Activated B cell treated with CpG ODN at 0.5 μM for 24 hours (primary cell): ENCODE results near the gene PCDHGC3. TPM values are rescaled to one million over a fixed set of nuclear protein-coding genes. Genes with fewer than 3 reads are reported as not detected.

ENCODE experiments used
- ATAC-seq: fragments of 200-7000 bp; cut with Tn5 transposase; one replicate; pipeline ENCODE4 v1.10.0; 2021; ENCODE audit warnings: low read depth, mild to moderate bottlenecking, moderate library complexity
- CTCF ChIA-PET: fragments of 350-600 bp; sonication (Branson Sonifier 250); formaldehyde crosslinking; loops from one replicate; lab custom pipeline; 2021; ENCODE audit warnings: antibody characterized with exemption; lab: Charles Lee
- POLR2A ChIA-PET: fragments of 350-600 bp; sonication (Branson Sonifier 250); formaldehyde crosslinking; loops from one replicate; lab custom pipeline; 2021; ENCODE audit warnings: antibody characterized with exemption; lab: Charles Lee
- DNase-seq: peaks from one replicate; pipeline ENCODE4 v3.0.0; 2022
- H3K27ac Mint-ChIP-seq: one replicate; pipeline ENCODE4 v1.8.0; 2020; ENCODE audit warnings: mixed read lengths
- H3K27me3 Mint-ChIP-seq: one replicate; pipeline ENCODE4 v1.8.0; 2021; ENCODE audit warnings: mixed read lengths
- H3K36me3 Mint-ChIP-seq: one replicate; pipeline ENCODE4 v1.8.0; 2021; ENCODE audit warnings: low read depth, mixed read lengths
- H3K4me1 Mint-ChIP-seq: one replicate; pipeline ENCODE4 v1.8.0; 2021; ENCODE audit warnings: mixed read lengths
- H3K4me3 Mint-ChIP-seq: one replicate; pipeline ENCODE4 v1.8.0; 2020; ENCODE audit warnings: mild to moderate bottlenecking, mixed read lengths
- H3K9me3 Mint-ChIP-seq: one replicate; pipeline ENCODE4 v1.8.0; 2020; ENCODE audit warnings: mixed read lengths
- intact Hi-C: fragments of 100-400 bp; cut with micrococcal nuclease; formaldehyde crosslinking; loops from one replicate; pipeline ENCODE4 v1.15.1; 2024
- total RNA-seq: library from RNA; stranded (reverse); gene quantifications from 2 replicates; pipeline ENCODE4 v1.2.3, GENCODE V29; 2022
- TF ChIP-seq, protein P1 (sequence below): fragments of 200-600 bp; IDR thresholded peaks from one replicate; pipeline ENCODE4 v1.8.0; 2022; ENCODE audit warnings: antibody characterized with exemption, mild to moderate bottlenecking

The PCDHGC3 gene
- total RNA-seq, 1 donor from 2014 or later = 3.3 TPM

DNA sequence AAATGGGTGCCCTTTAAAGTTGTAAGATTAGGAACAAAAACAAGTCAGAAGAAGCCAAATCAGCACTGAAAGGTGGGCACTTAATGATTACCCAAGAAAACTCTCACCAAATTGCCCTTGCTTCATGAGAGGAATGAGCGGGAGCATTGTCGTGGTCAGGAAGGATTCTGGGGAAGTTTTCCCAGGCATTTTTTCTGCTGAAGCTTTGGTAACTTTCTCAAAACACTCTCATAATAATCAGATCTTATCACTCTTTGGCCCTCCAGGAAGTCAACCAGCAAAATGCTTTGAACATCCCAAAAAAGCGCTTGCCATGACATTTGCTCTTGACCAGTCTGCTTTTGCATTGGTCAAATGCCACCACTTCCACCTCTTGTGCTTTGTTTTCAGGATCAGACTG lies 10.4 kb upstream of the PCDHGC3 start:
- Mint-ChIP-seq H3K36me3 (no peaks in the 10 kb centered on the region), H3K27ac (no peak overlapping the region), H3K9me3 (peaks cover 2% of the 10 kb centered on the region), H3K27me3 (peaks cover 3% of the 10 kb centered on the region), H3K4me3 (no peak overlapping the region), H3K4me1 (no peaks in the 10 kb centered on the region)
- CTCF ChIA-PET = interaction anchor here (0.9 to 1.1 kb wide), 2 partner anchors 10 to 13 kb away, joined by 4 read pairs; partner anchors contain the start of gene PCDHGC3
- TF ChIP-seq, protein P1, sequence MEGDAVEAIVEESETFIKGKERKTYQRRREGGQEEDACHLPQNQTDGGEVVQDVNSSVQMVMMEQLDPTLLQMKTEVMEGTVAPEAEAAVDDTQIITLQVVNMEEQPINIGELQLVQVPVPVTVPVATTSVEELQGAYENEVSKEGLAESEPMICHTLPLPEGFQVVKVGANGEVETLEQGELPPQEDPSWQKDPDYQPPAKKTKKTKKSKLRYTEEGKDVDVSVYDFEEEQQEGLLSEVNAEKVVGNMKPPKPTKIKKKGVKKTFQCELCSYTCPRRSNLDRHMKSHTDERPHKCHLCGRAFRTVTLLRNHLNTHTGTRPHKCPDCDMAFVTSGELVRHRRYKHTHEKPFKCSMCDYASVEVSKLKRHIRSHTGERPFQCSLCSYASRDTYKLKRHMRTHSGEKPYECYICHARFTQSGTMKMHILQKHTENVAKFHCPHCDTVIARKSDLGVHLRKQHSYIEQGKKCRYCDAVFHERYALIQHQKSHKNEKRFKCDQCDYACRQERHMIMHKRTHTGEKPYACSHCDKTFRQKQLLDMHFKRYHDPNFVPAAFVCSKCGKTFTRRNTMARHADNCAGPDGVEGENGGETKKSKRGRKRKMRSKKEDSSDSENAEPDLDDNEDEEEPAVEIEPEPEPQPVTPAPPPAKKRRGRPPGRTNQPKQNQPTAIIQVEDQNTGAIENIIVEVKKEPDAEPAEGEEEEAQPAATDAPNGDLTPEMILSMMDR = no peak
- intact Hi-C loops = no loop called here
- POLR2A ChIA-PET = no interaction called here
- DNase-seq (no peak), ATAC-seq (no peak)

DNA sequence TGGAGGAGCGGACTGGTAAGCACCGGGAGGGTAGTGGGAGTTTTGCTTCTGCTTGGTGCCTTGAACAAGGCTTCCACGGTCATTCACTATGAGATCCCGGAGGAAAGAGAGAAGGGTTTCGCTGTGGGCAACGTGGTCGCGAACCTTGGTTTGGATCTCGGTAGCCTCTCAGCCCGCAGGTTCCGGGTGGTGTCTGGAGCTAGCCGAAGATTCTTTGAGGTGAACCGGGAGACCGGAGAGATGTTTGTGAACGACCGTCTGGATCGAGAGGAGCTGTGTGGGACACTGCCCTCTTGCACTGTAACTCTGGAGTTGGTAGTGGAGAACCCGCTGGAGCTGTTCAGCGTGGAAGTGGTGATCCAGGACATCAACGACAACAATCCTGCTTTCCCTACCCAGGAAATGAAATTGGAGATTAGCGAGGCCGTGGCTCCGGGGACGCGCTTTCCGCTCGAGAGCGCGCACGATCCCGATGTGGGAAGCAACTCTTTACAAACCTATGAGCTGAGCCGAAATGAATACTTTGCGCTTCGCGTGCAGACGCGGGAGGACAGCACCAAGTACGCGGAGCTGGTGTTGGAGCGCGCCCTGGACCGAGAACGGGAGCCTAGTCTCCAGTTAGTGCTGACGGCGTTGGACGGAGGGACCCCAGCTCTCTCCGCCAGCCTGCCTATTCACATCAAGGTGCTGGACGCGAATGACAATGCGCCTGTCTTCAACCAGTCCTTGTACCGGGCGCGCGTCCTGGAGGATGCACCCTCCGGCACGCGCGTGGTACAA lies 556 bp downstream of the PCDHGC3 start:
- Mint-ChIP-seq H3K4me3 (peak overlapping the region; percentile 93), H3K27me3 (peaks cover 37% of the 10 kb centered on the region), H3K9me3 (no peaks in the 10 kb centered on the region), H3K27ac (peak overlapping the region; percentile 32), H3K4me1 (peaks cover 28% of the 10 kb centered on the region), H3K36me3 (peaks cover 2% of the 10 kb centered on the region)
- POLR2A ChIA-PET = interaction anchor here (1.1 to 1.2 kb wide), 3 partner anchors 47 to 87 kb away, joined by 3 to 5 read pairs (median 4); no protein-coding TSS in a partner anchor
- TF ChIP-seq, protein P1 = no peak
- peak; percentile 15 for ATAC-seq
- CTCF ChIA-PET = interaction anchor here (0.7 to 4.6 kb wide), 13 partner anchors 10 to 88 kb away, joined by 3 to 59 read pairs (median 5); partner anchors contain the start of genes PCDHGA10, PCDHGA12 and PCDHGB6
- intact Hi-C loops = loop anchor here (1.0 to 2.0 kb wide), 4 partner anchors 8 to 46 kb away; partner anchors contain the start of gene PCDHGA12
- no peak for DNase-seq

DNA sequence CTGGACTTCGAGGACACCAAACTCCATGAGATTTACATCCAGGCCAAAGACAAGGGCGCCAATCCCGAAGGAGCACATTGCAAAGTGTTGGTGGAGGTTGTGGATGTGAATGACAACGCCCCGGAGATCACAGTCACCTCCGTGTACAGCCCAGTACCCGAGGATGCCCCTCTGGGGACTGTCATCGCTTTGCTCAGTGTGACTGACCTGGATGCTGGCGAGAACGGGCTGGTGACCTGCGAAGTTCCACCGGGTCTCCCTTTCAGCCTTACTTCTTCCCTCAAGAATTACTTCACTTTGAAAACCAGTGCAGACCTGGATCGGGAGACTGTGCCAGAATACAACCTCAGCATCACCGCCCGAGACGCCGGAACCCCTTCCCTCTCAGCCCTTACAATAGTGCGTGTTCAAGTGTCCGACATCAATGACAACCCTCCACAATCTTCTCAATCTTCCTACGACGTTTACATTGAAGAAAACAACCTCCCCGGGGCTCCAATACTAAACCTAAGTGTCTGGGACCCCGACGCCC lies 1.3 kb downstream of the PCDHGC3 start:
- intact Hi-C loops = loop anchor here (2.0 kb wide), 3 partner anchors 16 to 46 kb away; partner anchors contain the start of gene PCDHGA12
- no peak overlapping the region for H3K27ac Mint-ChIP-seq

DNA sequence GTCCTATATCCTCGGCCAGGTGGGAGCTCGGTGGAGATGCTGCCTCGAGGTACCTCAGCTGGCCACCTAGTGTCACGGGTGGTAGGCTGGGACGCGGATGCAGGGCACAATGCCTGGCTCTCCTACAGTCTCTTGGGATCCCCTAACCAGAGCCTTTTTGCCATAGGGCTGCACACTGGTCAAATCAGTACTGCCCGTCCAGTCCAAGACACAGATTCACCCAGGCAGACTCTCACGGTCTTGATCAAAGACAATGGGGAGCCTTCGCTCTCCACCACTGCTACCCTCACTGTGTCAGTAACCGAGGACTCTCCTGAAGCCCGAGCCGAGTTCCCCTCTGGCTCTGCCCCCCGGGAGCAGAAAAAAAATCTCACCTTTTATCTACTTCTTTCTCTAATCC lies 2.0 kb downstream of the PCDHGC3 start:
- CTCF ChIA-PET = interaction anchor here (1.0 to 4.6 kb wide), 2 partner anchors 12 to 46 kb away, joined by 4 to 59 read pairs; no protein-coding TSS in a partner anchor
- intact Hi-C loops = loop anchor here (2.0 kb wide), 3 partner anchors 15 to 47 kb away; partner anchors contain the start of gene PCDHGA12
- Mint-ChIP-seq H3K9me3 (no peaks in the 10 kb centered on the region), H3K4me3 (no peak overlapping the region), H3K27me3 (peaks cover 42% of the 10 kb centered on the region), H3K4me1 (peaks cover 28% of the 10 kb centered on the region), H3K27ac (no peak overlapping the region), H3K36me3 (peaks cover 2% of the 10 kb centered on the region)
- ATAC-seq (no peak), DNase-seq (no peak)
- POLR2A ChIA-PET = no interaction called here
- TF ChIP-seq, protein P1 = no peak

More for the DNA sequence above, 1.3 kb downstream of the PCDHGC3 start:
- DNase-seq (no peak), ATAC-seq (no peak)
- H3K4me3 Mint-ChIP-seq = peak overlapping the region; percentile 93
- H3K27me3 Mint-ChIP-seq = peaks cover 37% of the 10 kb centered on the region
- ChIA-PET POLR2A (interaction anchor here (1.1 kb wide), 1 partner anchor 46 kb away, joined by 3 read pairs; no protein-coding TSS in a partner anchor), CTCF (interaction anchor here (0.8 to 4.6 kb wide), 5 partner anchors 36 to 87 kb away, joined by 3 to 59 read pairs (median 7); no protein-coding TSS in a partner anchor)
- TF ChIP-seq, protein P1 = no peak
- peaks cover 2% of the 10 kb centered on the region for H3K36me3 Mint-ChIP-seq
- H3K4me1 Mint-ChIP-seq = peaks cover 28% of the 10 kb centered on the region
- H3K9me3 Mint-ChIP-seq = no peaks in the 10 kb centered on the region
